ENCODE data around the gene GRIFIN. TPM values are rescaled to one million over a fixed set of nuclear protein-coding genes. Genes with fewer than 3 reads are reported as not detected.

GRIFIN gene
- total and polyA plus RNA-seq, 2 experiments from 2014 or later, result not detected

GRCh38 chr7:2431260-2431867 is 44.8 kb downstream of the GRIFIN start:
- H3K4me2 ChIP-seq (ENCODE audit: unreplicated experiment), result no peak overlapping the region
- no peaks in the 10 kb centered on the region for H3K4me1 ChIP-seq (ENCODE audit: insufficient read depth)
- H3K4me3 ChIP-seq, result no peak overlapping the region
- no peaks in the 10 kb centered on the region for H3F3A ChIP-seq (ENCODE audit: insufficient read depth)
- no peaks in the 10 kb centered on the region for H3K9me3 ChIP-seq (ENCODE audit: low read depth)
- in situ Hi-C loops (cut with MboI), result no loop called here
- no peaks in the 10 kb centered on the region for H3K27me3 ChIP-seq (replicated peaks; ENCODE audit: insufficient read depth)
- no peaks in the 10 kb centered on the region for H3K9me2 ChIP-seq (ENCODE audit: insufficient read depth)
- WGBS, 2 experiments (ENCODE audit: low coverage in 1 of 2, low lambda C conversion rate in 2 of 2, missing lambda C conversion rate in 2 of 2), result 73 to 76% methylated on average over 3 of the region's 3 CpGs
- H3K36me3 ChIP-seq (ENCODE audit: low read depth), result 0 out of 2 replicates have a peak, but pooled peaks cover 4% of the 10 kb centered on the region
- peaks cover 25% of the 10 kb centered on the region for H3K79me2 ChIP-seq (ENCODE audit: insufficient read depth)
- no peak overlapping the region for H3K9ac ChIP-seq
- no peak overlapping the region for H2AFZ ChIP-seq
- no peak for TF ChIP-seq EZH2phosphoT487 (IDR thresholded peaks at IDR 0.05; ENCODE audit: insufficient read depth, low read depth)
- no peak for TF ChIP-seq EZH2 (IDR thresholded peaks at IDR 0.05; ENCODE audit: insufficient read depth, poor library complexity, severe bottlenecking)
- no peaks in the 10 kb centered on the region for H4K20me1 ChIP-seq (ENCODE audit: insufficient read depth)
- peak; percentile 19 for DNase-seq
- H3K27ac ChIP-seq, result no peak overlapping the region

GRCh38 chr7:2425749-2426148 is 50.4 kb downstream of the GRIFIN start:
- Histone ChIP-seq H3K27me3 (replicated peaks; ENCODE audit: insufficient read depth) (no peaks in the 10 kb centered on the region), H3K4me3 (no peak overlapping the region), H3K4me2 (ENCODE audit: unreplicated experiment) (no peak overlapping the region), H3K9me3 (ENCODE audit: low read depth) (no peaks in the 10 kb centered on the region), H3K9me2 (ENCODE audit: insufficient read depth) (no peaks in the 10 kb centered on the region), H3F3A (ENCODE audit: insufficient read depth) (no peaks in the 10 kb centered on the region), H3K79me2 (ENCODE audit: insufficient read depth) (peaks cover 32% of the 10 kb centered on the region), H4K20me1 (ENCODE audit: insufficient read depth) (no peaks in the 10 kb centered on the region), H3K9ac (no peak overlapping the region), H3K4me1 (ENCODE audit: insufficient read depth) (no peaks in the 10 kb centered on the region), H3K27ac (no peak overlapping the region), H2AFZ (no peak overlapping the region), H3K36me3 (ENCODE audit: low read depth) (0 out of 2 replicates have a peak, but pooled peaks cover under 1% of the 10 kb centered on the region)
- 68 to 69% methylated on average over 10 of the region's 10 CpGs for WGBS, 2 experiments (ENCODE audit: low coverage in 1 of 2, low lambda C conversion rate in 2 of 2, missing lambda C conversion rate in 2 of 2)
- TF ChIP-seq EZH2phosphoT487 (IDR thresholded peaks at IDR 0.05; ENCODE audit: insufficient read depth, low read depth) (no peak), EZH2 (IDR thresholded peaks at IDR 0.05; ENCODE audit: insufficient read depth, poor library complexity, severe bottlenecking) (no peak)
- no peak for DNase-seq
- in situ Hi-C loops (cut with MboI), result no loop called here

Other genes with a start within 250 kb of the GRIFIN start
- 57.0 and 69.8 TPM in 2 replicates for gene MAD1L1, start 243.5 kb downstream of the GRIFIN start, total RNA-seq (2014; rRNA removed; shearing (Covaris generic))
- gene MAD1L1, start 243.5 kb downstream of the GRIFIN start, polyA plus RNA-seq (2016; fragmentation: Nextera tagmentation; extraction: Ambion mirVana), result 38.2 and 46.5 TPM in 2 replicates
- gene MRM2, start 234.2 kb downstream of the GRIFIN start, total RNA-seq (2014; rRNA removed; shearing (Covaris generic)), result 20.8 and 21.5 TPM in 2 replicates
- gene MRM2, start 234.2 kb downstream of the GRIFIN start, polyA plus RNA-seq (2016; fragmentation: Nextera tagmentation; extraction: Ambion mirVana), result 42.2 and 46.4 TPM in 2 replicates
- 15.7 and 61.0 TPM in 2 replicates for gene NUDT1, start 234.2 kb downstream of the GRIFIN start, total RNA-seq (2014; rRNA removed; shearing (Covaris generic))
- gene NUDT1, start 234.2 kb downstream of the GRIFIN start, polyA plus RNA-seq (2016; fragmentation: Nextera tagmentation; extraction: Ambion mirVana), result 47.7 and 51.1 TPM in 2 replicates
- gene SNX8, start 162.0 kb downstream of the GRIFIN start, total RNA-seq (2014; rRNA removed; shearing (Covaris generic)), result 13.1 and 23.8 TPM in 2 replicates
- gene SNX8, start 162.0 kb downstream of the GRIFIN start, polyA plus RNA-seq (2016; fragmentation: Nextera tagmentation; extraction: Ambion mirVana), result 36.8 and 44.4 TPM in 2 replicates
- 180 and 212 TPM in 2 replicates for gene EIF3B, start 121.6 kb downstream of the GRIFIN start, total RNA-seq (2014; rRNA removed; shearing (Covaris generic))
- 79.5 and 82.5 TPM in 2 replicates for gene EIF3B, start 121.6 kb downstream of the GRIFIN start, polyA plus RNA-seq (2016; fragmentation: Nextera tagmentation; extraction: Ambion mirVana)
- gene CHST12, start 72.8 kb downstream of the GRIFIN start, total RNA-seq (2014; rRNA removed; shearing (Covaris generic)), result 9.0 and 10.6 TPM in 2 replicates
- gene CHST12, start 72.8 kb downstream of the GRIFIN start, polyA plus RNA-seq (2016; fragmentation: Nextera tagmentation; extraction: Ambion mirVana), result 33.7 and 36.8 TPM in 2 replicates
- gene LFNG, start 43.4 kb upstream of the GRIFIN start, total RNA-seq (2014; rRNA removed; shearing (Covaris generic)), result 2.0 and 3.6 TPM in 2 replicates
- 0.18 and 0.19 TPM in 2 replicates for gene LFNG, start 43.4 kb upstream of the GRIFIN start, polyA plus RNA-seq (2016; fragmentation: Nextera tagmentation; extraction: Ambion mirVana)
- 37.9 and 39.7 TPM in 2 replicates for gene BRAT1, start 79.1 kb upstream of the GRIFIN start, total RNA-seq (2014; rRNA removed; shearing (Covaris generic))
- 28.6 and 32.4 TPM in 2 replicates for gene BRAT1, start 79.1 kb upstream of the GRIFIN start, polyA plus RNA-seq (2016; fragmentation: Nextera tagmentation; extraction: Ambion mirVana)
- gene IQCE, start 82.6 kb upstream of the GRIFIN start, total RNA-seq (2014; rRNA removed; shearing (Covaris generic)), result 14.9 and 24.4 TPM in 2 replicates
- gene IQCE, start 82.6 kb upstream of the GRIFIN start, polyA plus RNA-seq (2016; fragmentation: Nextera tagmentation; extraction: Ambion mirVana), result 12.1 and 14.7 TPM in 2 replicates
- 25.3 and 33.6 TPM in 2 replicates for gene TTYH3, start 155.6 kb upstream of the GRIFIN start, total RNA-seq (2014; rRNA removed; shearing (Covaris generic))
- 43.5 and 46.0 TPM in 2 replicates for gene TTYH3, start 155.6 kb upstream of the GRIFIN start, polyA plus RNA-seq (2016; fragmentation: Nextera tagmentation; extraction: Ambion mirVana)
- gene AMZ1, start 211.8 kb upstream of the GRIFIN start, total RNA-seq (2014; rRNA removed; shearing (Covaris generic)), result 3.4 and 4.4 TPM in 2 replicates
- 5.9 TPM in 2 replicates for gene AMZ1, start 211.8 kb upstream of the GRIFIN start, polyA plus RNA-seq (2016; fragmentation: Nextera tagmentation; extraction: Ambion mirVana)

Measured in GM23248 (cell line).